ENCODE data around the gene IL12RB2.

DNA sequence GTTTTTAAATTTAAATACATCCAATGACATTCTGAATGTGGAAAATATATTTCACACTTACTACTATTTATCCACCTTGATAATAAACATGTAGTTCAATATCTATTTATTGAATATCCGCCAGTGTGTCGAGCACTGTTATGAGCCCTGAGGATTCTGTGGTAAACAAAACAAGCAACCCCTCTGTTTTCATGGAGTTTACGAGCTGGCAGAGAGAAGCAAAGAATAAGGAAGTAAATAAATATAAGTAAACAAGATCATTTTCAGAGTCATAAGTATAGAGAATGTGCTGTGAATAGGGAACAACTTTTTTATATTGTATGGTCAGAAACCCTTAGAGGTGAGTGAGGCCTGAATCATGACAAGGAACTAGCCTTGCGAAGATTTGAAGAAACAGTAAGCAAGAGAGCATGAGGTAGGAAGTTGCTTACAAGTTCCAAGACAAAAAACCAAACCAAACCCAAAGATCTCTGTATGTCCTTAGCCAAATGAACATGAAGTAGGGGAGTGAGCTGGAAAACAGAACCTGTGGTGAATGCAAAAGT is 128.9 kb downstream of the IL12RB2 start:
- no peak for TF ChIP-seq EZH2 (IDR thresholded peaks at IDR 0.05; ENCODE audit: insufficient read depth, poor library complexity, severe bottlenecking)
- TF ChIP-seq EZH2phosphoT487 (IDR thresholded peaks at IDR 0.05; ENCODE audit: insufficient read depth, low read depth): no peak
